ENCODE data around the gene IFITM5. TPM values are rescaled to one million over a fixed set of nuclear protein-coding genes. Genes with fewer than 3 reads are reported as not detected.
"Not testable (repeated sequence)": the region's sequence is repeated elsewhere in the genome, so short reads cannot be mapped to it uniquely, and the experiment has no call there.

The IFITM5 gene
- total RNA-seq, 1 donor from 2014 or later: not detected

- no peaks in the 10 kb centered on the region for H3K9me3 Mint-ChIP-seq
- no peak overlapping the region for H3K27ac Mint-ChIP-seq
- H3K36me3 Mint-ChIP-seq: no peaks in the 10 kb centered on the region
- peak overlapping the region; percentile 92 for H3K4me3 Mint-ChIP-seq
- peaks cover 43% of the 10 kb centered on the region for H3K4me1 Mint-ChIP-seq (ENCODE audit: unreplicated experiment)
- no peak for DNase-seq (ENCODE audit: extremely low spot score, unreplicated experiment)
- no peak for TF ChIP-seq CTCF (conservative IDR thresholded peaks at IDR 0.05)
- H3K27me3 Mint-ChIP-seq: peaks cover 29% of the 10 kb centered on the region
These were observed 16.2 kb upstream of the IFITM5 start for GRCh38 chr11:315516-315994.

- Mint-ChIP-seq H3K36me3 (no peaks in the 10 kb centered on the region), H3K27ac (no peak overlapping the region), H3K9me3 (no peaks in the 10 kb centered on the region), H3K4me1 (ENCODE audit: unreplicated experiment) (peaks cover 41% of the 10 kb centered on the region), H3K4me3 (peak overlapping the region; percentile 92), H3K27me3 (peaks cover 29% of the 10 kb centered on the region)
- DNase-seq (ENCODE audit: extremely low spot score, unreplicated experiment): no peak
- no peak for TF ChIP-seq CTCF (conservative IDR thresholded peaks at IDR 0.05)
These were observed 15.7 kb upstream of the IFITM5 start for GRCh38 chr11:315051-315481.

- DNase-seq (ENCODE audit: extremely low spot score, unreplicated experiment); H3K9me3 Mint-ChIP-seq; H3K36me3 Mint-ChIP-seq: not testable (repeated sequence)
- H3K27ac Mint-ChIP-seq: peak overlapping the region; percentile 78
- peaks cover 42% of the 10 kb centered on the region for H3K4me1 Mint-ChIP-seq (ENCODE audit: unreplicated experiment)
- peak overlapping the region; percentile 92 for H3K4me3 Mint-ChIP-seq
- H3K27me3 Mint-ChIP-seq: peaks cover 31% of the 10 kb centered on the region
These were observed 15.2 kb upstream of the IFITM5 start for GRCh38 chr11:314554-314875.

DNA sequence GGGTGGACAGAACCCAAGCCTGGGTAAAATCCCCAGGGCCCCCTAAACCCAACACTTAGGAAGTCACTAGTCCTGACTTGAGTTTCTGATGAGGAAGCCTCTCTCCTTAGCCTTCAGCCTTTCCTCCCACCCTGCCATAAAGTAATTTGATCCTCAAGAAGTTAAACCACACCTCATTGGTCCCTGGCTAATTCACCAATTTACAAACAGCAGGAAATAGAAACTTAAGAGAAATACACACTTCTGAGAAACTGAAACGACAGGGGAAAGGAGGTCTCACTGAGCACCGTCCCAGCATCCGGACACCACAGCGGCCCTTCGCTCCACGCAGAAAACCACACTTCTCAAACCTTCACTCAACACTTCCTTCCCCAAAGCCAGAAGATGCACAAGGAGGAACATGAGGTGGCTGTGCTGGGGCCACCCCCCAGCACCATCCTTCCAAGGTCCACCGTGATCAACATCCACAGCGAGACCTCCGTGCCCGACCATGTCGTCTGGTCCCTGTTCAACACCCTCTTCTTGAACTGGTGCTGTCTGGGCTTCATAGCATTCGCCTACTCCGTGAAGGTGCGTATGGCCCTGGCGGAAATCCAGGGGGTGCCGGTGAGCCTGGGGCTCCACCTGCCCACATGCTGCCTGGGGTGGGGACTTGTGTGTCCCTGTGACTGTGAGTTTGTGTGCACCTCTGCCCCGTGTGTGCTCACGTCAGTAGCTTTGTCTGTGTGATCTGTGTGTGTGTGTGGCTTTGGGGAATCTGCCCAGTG, 14.6 kb upstream of the IFITM5 start, which contains the start of gene IFITM1:
Gene IFITM1, plus strand, starts transcription at position 254 of the 767 bp plus-strand sequence. Its CDS starts 131 bp downstream, at position 385.
- H3K27ac Mint-ChIP-seq: peak within 1 kb of the TSS; percentile 78
- peaks cover 47% of the 10 kb centered on the region for H3K4me1 Mint-ChIP-seq (ENCODE audit: unreplicated experiment)
- no peak for TF ChIP-seq CTCF (conservative IDR thresholded peaks at IDR 0.05)

GRCh38 chr11:313304-313786, 14.0 kb upstream of the IFITM5 start:
- Mint-ChIP-seq H3K36me3 (peaks cover 4% of the 10 kb centered on the region), H3K9me3 (no peaks in the 10 kb centered on the region), H3K27me3 (peaks cover 37% of the 10 kb centered on the region), H3K4me1 (ENCODE audit: unreplicated experiment) (peaks cover 50% of the 10 kb centered on the region), H3K27ac (peak overlapping the region; percentile 78), H3K4me3 (peak overlapping the region; percentile 92)
- TF ChIP-seq CTCF (conservative IDR thresholded peaks at IDR 0.05): no peak
- DNase-seq (ENCODE audit: extremely low spot score, unreplicated experiment): no peak

More for the DNA sequence above, 14.6 kb upstream of the IFITM5 start, which contains the start of gene IFITM1:
- H3K27me3 Mint-ChIP-seq: peaks cover 37% of the 10 kb centered on the region
- DNase-seq (ENCODE audit: extremely low spot score, unreplicated experiment): no peak
- H3K36me3 Mint-ChIP-seq: peaks cover 4% of the 10 kb centered on the region
- peak within 1 kb of the TSS; percentile 92 for H3K4me3 Mint-ChIP-seq
- H3K9me3 Mint-ChIP-seq: no peaks in the 10 kb centered on the region

Data from type B pancreatic cell (in vitro differentiated cells).